ENCODE results near the gene CHCHD3. TPM values are rescaled to one million over a fixed set of nuclear protein-coding genes. Genes with fewer than 3 reads are reported as not detected.

CHCHD3 gene
- total RNA-seq, 3 donors from 2014 or later = 52.1 to 59.4 (median 53.1) TPM

GRCh38 chr7:132837529-132837928 lies 244.4 kb downstream of the CHCHD3 start:
- no peak for DNase-seq (ENCODE audit: low spot score in 2 of 2)
- no peaks in the 10 kb centered on the region for H3K27me3 ChIP-seq
- no peaks in the 10 kb centered on the region for H3K4me1 ChIP-seq
- H3K4me3 ChIP-seq = no peak overlapping the region
- no peaks in the 10 kb centered on the region for H3K9me3 ChIP-seq
- no peak for TF ChIP-seq POLR2A (IDR thresholded peaks at IDR 0.05)
- no peak for TF ChIP-seq CTCF (IDR thresholded peaks at IDR 0.05)
- TF ChIP-seq POLR2AphosphoS5 (IDR thresholded peaks at IDR 0.05) = no peak
- intact Hi-C loops (cut with DNase I; ENCODE audit: low total_unique reads) = no loop called here
- H3K36me3 ChIP-seq = no peaks in the 10 kb centered on the region
- H3K27ac ChIP-seq = no peak overlapping the region

GRCh38 chr7:132836746-132837145 lies 245.1 kb downstream of the CHCHD3 start:
- Histone ChIP-seq H3K27ac (no peak overlapping the region), H3K4me3 (no peak overlapping the region), H3K4me1 (no peaks in the 10 kb centered on the region), H3K36me3 (no peaks in the 10 kb centered on the region), H3K27me3 (no peaks in the 10 kb centered on the region), H3K9me3 (no peaks in the 10 kb centered on the region)
- no peak for DNase-seq (ENCODE audit: low spot score in 2 of 2)
- intact Hi-C loops (cut with DNase I; ENCODE audit: low total_unique reads) = no loop called here
- TF ChIP-seq CTCF (IDR thresholded peaks at IDR 0.05) = no peak

- no peaks in the 10 kb centered on the region for H3K9me3 ChIP-seq
- H3K4me1 ChIP-seq = no peaks in the 10 kb centered on the region
- H3K27ac ChIP-seq = no peak overlapping the region
- TF ChIP-seq CTCF (IDR thresholded peaks at IDR 0.05) (no peak), POLR2AphosphoS5 (IDR thresholded peaks at IDR 0.05) (no peak), POLR2A (IDR thresholded peaks at IDR 0.05) (no peak)
- DNase-seq (ENCODE audit: low spot score in 2 of 2) = no peak
- no peaks in the 10 kb centered on the region for H3K27me3 ChIP-seq
- H3K36me3 ChIP-seq = no peaks in the 10 kb centered on the region
- intact Hi-C loops (cut with DNase I; ENCODE audit: low total_unique reads) = no loop called here
- no peak overlapping the region for H3K4me3 ChIP-seq
Measured at GRCh38 chr7:132830941-132831340, 250.9 kb downstream of the CHCHD3 start.

GRCh38 chr7:132828502-132828901 lies 253.4 kb downstream of the CHCHD3 start:
- Histone ChIP-seq H3K4me1 (no peaks in the 10 kb centered on the region), H3K27me3 (no peaks in the 10 kb centered on the region), H3K9me3 (no peaks in the 10 kb centered on the region), H3K4me3 (no peak overlapping the region), H3K27ac (no peak overlapping the region), H3K36me3 (no peaks in the 10 kb centered on the region)
- intact Hi-C loops (cut with DNase I; ENCODE audit: low total_unique reads) = no loop called here
- DNase-seq (ENCODE audit: low spot score in 2 of 2) = no peak
- no peak for TF ChIP-seq POLR2A (IDR thresholded peaks at IDR 0.05)
- no peak for TF ChIP-seq CTCF (IDR thresholded peaks at IDR 0.05)
- TF ChIP-seq POLR2AphosphoS5 (IDR thresholded peaks at IDR 0.05) = no peak

GRCh38 chr7:132825932-132826835 lies 255.7 kb downstream of the CHCHD3 start:
- no peaks in the 10 kb centered on the region for H3K4me1 ChIP-seq
- intact Hi-C loops (cut with DNase I; ENCODE audit: low total_unique reads) = no loop called here
- H3K9me3 ChIP-seq = no peaks in the 10 kb centered on the region
- TF ChIP-seq POLR2A (IDR thresholded peaks at IDR 0.05) (no peak), CTCF (IDR thresholded peaks at IDR 0.05) (no peak), POLR2AphosphoS5 (IDR thresholded peaks at IDR 0.05) (no peak)
- no peak overlapping the region for H3K27ac ChIP-seq
- DNase-seq (ENCODE audit: low spot score in 2 of 2) = no peak
- H3K4me3 ChIP-seq = no peak overlapping the region
- H3K27me3 ChIP-seq = no peaks in the 10 kb centered on the region
- H3K36me3 ChIP-seq = no peaks in the 10 kb centered on the region

Data from breast epithelium (tissue), 4 donors.